DMS79 treated with DMSO at 0.1 percent for 48 hours (cell line): ENCODE results near the gene GDF10.

Experiments
- DNase-seq: peaks from one replicate; lab custom pipeline; 2025; lab: John Stamatoyannopoulos, UW

The GDF10 gene

GRCh38 chr10:47315421-47315820, 15.4 kb downstream of the GDF10 start:
- no peak for DNase-seq

GRCh38 chr10:47316131-47316530, 16.1 kb downstream of the GDF10 start:
- no peak for DNase-seq

GRCh38 chr10:47317251-47317650, 17.3 kb downstream of the GDF10 start:
- no peak for DNase-seq

GRCh38 chr10:47318706-47319105, 18.7 kb downstream of the GDF10 start:
- DNase-seq: no peak

GRCh38 chr10:47319784-47320183, 19.8 kb downstream of the GDF10 start:
- no peak for DNase-seq

- DNase-seq: no peak
These were observed 20.8 kb downstream of the GDF10 start for GRCh38 chr10:47320812-47321211.

GRCh38 chr10:47321521-47322195, 21.7 kb downstream of the GDF10 start:
- DNase-seq: no peak

GRCh38 chr10:47322300-47323061, 22.5 kb downstream of the GDF10 start, which contains the start of gene GDF2:
TSS of gene GDF2 (plus strand) at chr10:47322454. CDS start at chr10:47322669, 215 bp downstream.
- DNase-seq: no peak

- no peak for DNase-seq
These were observed 23.1 kb downstream of the GDF10 start for GRCh38 chr10:47323087-47323486.

GRCh38 chr10:47323636-47324296, 23.8 kb downstream of the GDF10 start:
- no peak for DNase-seq

GRCh38 chr10:47325303-47326291, 25.6 kb downstream of the GDF10 start:
- DNase-seq: no peak

GRCh38 chr10:47326306-47326926, 26.4 kb downstream of the GDF10 start:
- no peak for DNase-seq

GRCh38 chr10:47326927-47327330, 26.9 kb downstream of the GDF10 start:
- DNase-seq: no peak

GRCh38 chr10:47329855-47330254, 29.9 kb downstream of the GDF10 start:
- DNase-seq: no peak

GRCh38 chr10:47330366-47330765, 30.4 kb downstream of the GDF10 start:
- no peak for DNase-seq

GRCh38 chr10:47330804-47331203, 30.8 kb downstream of the GDF10 start:
- DNase-seq: no peak

GRCh38 chr10:47331491-47331890, 31.5 kb downstream of the GDF10 start:
- DNase-seq: no peak

GRCh38 chr10:47331954-47332353, 32.0 kb downstream of the GDF10 start:
- no peak for DNase-seq

- no peak for DNase-seq
These were observed 32.4 kb downstream of the GDF10 start for GRCh38 chr10:47332371-47332770.

GRCh38 chr10:47332946-47333345, 32.9 kb downstream of the GDF10 start:
- no peak for DNase-seq

- DNase-seq: no peak
These were observed 33.5 kb downstream of the GDF10 start for GRCh38 chr10:47333532-47333931.
